Duodenal mucosa (tissue), 2 donors: ENCODE results near the gene MTHFD2.

ENCODE experiments used
- H3K27ac ChIP-seq: one replicate; pipeline ENCODE4 v1.7.0; 2013; ENCODE audit warnings: low read depth, low read length
- H3K27me3 ChIP-seq, 2 donors: one replicate each; pipeline ENCODE4 v1.7.0; 2013; ENCODE audit warnings: low read length in 2 of 2, control low read depth in 1 of 2; ENCODE audit not compliant: insufficient read depth in 2 of 2, control insufficient read depth in 1 of 2
- H3K36me3 ChIP-seq, 2 donors: one replicate each; pipeline ENCODE4 v1.7.0; 2013; ENCODE audit warnings: low read length in 2 of 2, control low read depth in 1 of 2; ENCODE audit not compliant: insufficient read depth in 2 of 2, control insufficient read depth in 1 of 2
- H3K4me1 ChIP-seq, 2 donors: one replicate each; pipeline ENCODE4 v1.7.0; 2013; ENCODE audit warnings: low read length in 2 of 2, control low read depth in 1 of 2; ENCODE audit not compliant: insufficient read depth in 2 of 2, control insufficient read depth in 1 of 2
- H3K4me3 ChIP-seq, 2 donors: one replicate each; pipeline ENCODE4 v1.7.0; 2013; ENCODE audit warnings: low read length in 2 of 2, low read depth in 1 of 2
- H3K9ac ChIP-seq, 2 donors: one replicate each; pipeline ENCODE4 v1.7.0; 2013; ENCODE audit warnings: low read length in 2 of 2, low read depth in 1 of 2
- H3K9me3 ChIP-seq, 2 donors: one replicate each; pipeline ENCODE4 v1.7.0; 2013; ENCODE audit warnings: low read length in 2 of 2, control low read depth in 1 of 2; ENCODE audit not compliant: control insufficient read depth in 1 of 2

Gene MTHFD2

GRCh38 chr2:74255660-74256213 lies 57.3 kb downstream of the MTHFD2 start:
- H3K4me3 ChIP-seq, result no peak overlapping the region
- no peaks in the 10 kb centered on the region for H3K27me3 ChIP-seq
- H3K4me1 ChIP-seq, result no peaks in the 10 kb centered on the region
- no peaks in the 10 kb centered on the region for H3K9me3 ChIP-seq
- H3K9ac ChIP-seq, result no peak overlapping the region
- H3K27ac ChIP-seq, result no peak overlapping the region
- no peaks in the 10 kb centered on the region for H3K36me3 ChIP-seq

- no peaks in the 10 kb centered on the region for H3K4me1 ChIP-seq
- H3K27ac ChIP-seq, result no peak overlapping the region
- no peaks in the 10 kb centered on the region for H3K36me3 ChIP-seq
- no peaks in the 10 kb centered on the region for H3K9me3 ChIP-seq
- no peak overlapping the region for H3K4me3 ChIP-seq
- no peaks in the 10 kb centered on the region for H3K27me3 ChIP-seq
- no peak overlapping the region for H3K9ac ChIP-seq
These were observed 60.8 kb downstream of the MTHFD2 start for GRCh38 chr2:74259191-74259590.

- Histone ChIP-seq H3K36me3 (no peaks in the 10 kb centered on the region), H3K27ac (no peak overlapping the region), H3K27me3 (no peaks in the 10 kb centered on the region), H3K9me3 (no peaks in the 10 kb centered on the region), H3K4me1 (no peaks in the 10 kb centered on the region), H3K4me3 (no peak overlapping the region), H3K9ac (no peak overlapping the region)
These were observed 61.3 kb downstream of the MTHFD2 start for GRCh38 chr2:74259733-74260132.

GRCh38 chr2:74260495-74260894 lies 62.1 kb downstream of the MTHFD2 start:
- Histone ChIP-seq H3K9ac (no peak overlapping the region), H3K36me3 (no peaks in the 10 kb centered on the region), H3K4me1 (no peaks in the 10 kb centered on the region), H3K27me3 (no peaks in the 10 kb centered on the region), H3K27ac (no peak overlapping the region), H3K4me3 (no peak overlapping the region), H3K9me3 (no peaks in the 10 kb centered on the region)

DNA sequence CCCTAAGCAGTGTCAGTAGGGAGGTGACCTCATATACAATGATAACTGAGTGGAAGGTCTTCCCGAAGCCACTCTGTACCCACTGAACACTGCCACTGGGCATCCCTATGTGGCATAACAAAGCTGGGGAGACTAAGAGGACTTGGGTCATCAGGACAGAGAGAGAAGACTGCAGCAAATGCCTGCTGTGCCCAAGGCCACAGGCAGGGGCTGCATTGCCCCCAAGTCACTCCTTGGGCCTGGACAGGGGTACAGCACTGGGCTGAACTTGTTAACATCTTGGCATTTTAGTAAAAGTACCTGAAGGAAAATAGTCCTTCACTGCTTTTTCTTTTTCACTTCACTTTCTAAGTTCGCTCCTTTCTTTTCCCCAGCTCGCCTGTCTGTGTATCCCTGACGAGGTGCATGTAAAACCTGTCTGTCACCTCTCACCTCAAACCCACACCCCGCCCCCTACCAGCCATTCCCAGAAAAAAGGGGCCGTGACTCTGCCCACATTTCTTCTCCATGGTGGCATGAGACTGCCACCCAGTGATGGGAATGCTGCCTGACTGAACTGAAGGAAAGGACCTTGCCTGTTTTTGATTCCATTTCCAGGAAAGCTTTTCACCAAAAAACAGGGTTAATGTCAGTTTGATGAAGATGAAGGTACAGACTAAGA lies 62.9 kb downstream of the MTHFD2 start:
- Histone ChIP-seq H3K27ac (no peak overlapping the region), H3K4me1 (no peaks in the 10 kb centered on the region), H3K27me3 (no peaks in the 10 kb centered on the region), H3K4me3 (no peak overlapping the region), H3K9me3 (no peaks in the 10 kb centered on the region), H3K9ac (no peak overlapping the region), H3K36me3 (no peaks in the 10 kb centered on the region)

- H3K9me3 ChIP-seq, result no peaks in the 10 kb centered on the region
- H3K27me3 ChIP-seq, result no peaks in the 10 kb centered on the region
- H3K36me3 ChIP-seq, result no peaks in the 10 kb centered on the region
- H3K27ac ChIP-seq, result no peak overlapping the region
- H3K4me1 ChIP-seq, result peaks cover 5 to 6% of the 10 kb centered on the region in 2 donors
- H3K9ac ChIP-seq, result no peak overlapping the region
- no peak overlapping the region for H3K4me3 ChIP-seq
These were observed 64.3 kb downstream of the MTHFD2 start for GRCh38 chr2:74262681-74263080.

GRCh38 chr2:74264281-74264680 lies 65.9 kb downstream of the MTHFD2 start:
- Histone ChIP-seq H3K36me3 (no peaks in the 10 kb centered on the region), H3K27me3 (no peaks in the 10 kb centered on the region), H3K9ac (no peak overlapping the region), H3K4me1 (peaks cover 5 to 7% of the 10 kb centered on the region in 2 donors), H3K27ac (no peak overlapping the region), H3K9me3 (no peaks in the 10 kb centered on the region), H3K4me3 (no peak overlapping the region)

DNA sequence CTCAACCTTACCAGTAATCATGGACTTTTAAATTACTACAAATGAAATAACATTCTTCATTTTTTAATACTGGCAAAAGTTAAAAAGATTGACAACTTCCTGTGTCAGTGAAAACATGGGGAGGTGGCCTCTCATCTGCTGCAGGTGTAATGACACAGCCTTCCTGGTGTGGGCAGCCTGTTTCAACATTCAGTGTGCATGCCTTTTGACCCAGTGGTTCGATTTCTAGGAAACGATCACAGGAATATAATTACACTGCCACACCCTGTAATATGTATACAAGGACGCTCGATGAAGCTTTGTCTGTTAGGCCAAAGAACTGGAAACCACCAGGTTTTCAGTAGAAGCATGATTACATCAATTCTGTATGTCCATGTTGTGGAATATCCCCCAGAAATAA lies 68.7 kb downstream of the MTHFD2 start:
- H3K4me1 ChIP-seq, result peaks cover 5 to 7% of the 10 kb centered on the region in 2 donors
- H3K9me3 ChIP-seq, result no peaks in the 10 kb centered on the region
- no peaks in the 10 kb centered on the region for H3K27me3 ChIP-seq

More for the DNA sequence above, 68.7 kb downstream of the MTHFD2 start:
- H3K9ac ChIP-seq, result no peak overlapping the region
- H3K27ac ChIP-seq, result no peak overlapping the region
- H3K4me3 ChIP-seq, result no peak overlapping the region
- no peaks in the 10 kb centered on the region for H3K36me3 ChIP-seq
